ENCODE measurements around the gene HIGD2B.
"Not testable (repeated sequence)": the region's sequence is repeated elsewhere in the genome, so short reads cannot be mapped to it uniquely, and the experiment has no call there.

GRCh38 chr15:72665706-72666105, 20.3 kb downstream of the HIGD2B start:
- TF ChIP-seq CTCF (IDR thresholded peaks at IDR 0.05; ENCODE audit: poor library complexity); EZH2 (IDR thresholded peaks at IDR 0.05; ENCODE audit: borderline replicate concordance): not testable (repeated sequence)

Measured in hepatocyte (in vitro differentiated cells).